ENCODE measurements around the gene KCNAB1.

- TF ChIP-seq POLR2A (IDR thresholded peaks at IDR 0.05) (no peak), CTCF (IDR thresholded peaks at IDR 0.05) (no peak), EP300 (IDR thresholded peaks at IDR 0.05) (no peak)
These were observed 240.6 kb downstream of the KCNAB1 start for GRCh38 chr3:156360963-156361362.

Data from tibial nerve (tissue), 4 donors.